Esophagus (tissue), 2 donors: ENCODE results near the gene RPS21. TPM values are rescaled to one million over a fixed set of nuclear protein-coding genes. Genes with fewer than 3 reads are reported as not detected.

Experiments used
- H3K27ac ChIP-seq, 2 donors: one replicate each; pipeline ENCODE4 v1.5.1; 2013; ENCODE audit warnings: low read depth in 2 of 2, mild to moderate bottlenecking in 2 of 2, inconsistent platforms in 1 of 2, low read length in 1 of 2, moderate library complexity in 1 of 2
- H3K27me3 ChIP-seq, 2 donors: one replicate each; pipeline ENCODE4 v1.6.1; 2013; ENCODE audit warnings: low read length in 2 of 2, control low read depth in 1 of 2, mild to moderate bottlenecking in 1 of 2; ENCODE audit not compliant: insufficient read depth in 2 of 2, control insufficient read depth in 1 of 2
- H3K36me3 ChIP-seq, 2 donors: one replicate each; pipeline ENCODE4 v1.6.1; 2013; ENCODE audit warnings: low read length in 1 of 2; ENCODE audit not compliant: control insufficient read depth in 2 of 2, insufficient read depth in 2 of 2
- H3K4me1 ChIP-seq, 2 donors: one replicate each; pipeline ENCODE4 v1.6.1; 2013; ENCODE audit warnings: low read length in 1 of 2; ENCODE audit not compliant: control insufficient read depth in 2 of 2, insufficient read depth in 2 of 2
- H3K4me3 ChIP-seq, 2 donors: one replicate each; pipeline ENCODE4 v1.5.1; 2013; ENCODE audit warnings: low read length in 2 of 2, mild to moderate bottlenecking in 2 of 2, low read depth in 1 of 2, moderate library complexity in 1 of 2
- H3K9me3 ChIP-seq, 2 donors: one replicate each; pipeline ENCODE4 v1.6.1; 2013; ENCODE audit warnings: mild to moderate bottlenecking in 2 of 2, low read depth in 1 of 2, low read length in 1 of 2, moderate library complexity in 1 of 2; ENCODE audit not compliant: control insufficient read depth in 2 of 2, insufficient read depth in 1 of 2
- WGBS, 2 donors: extraction: QIAGEN DNeasy Blood & Tissue Kit; methylation state at CpG; one replicate each; pipeline ENCODE4 v1.1.7; 2013; 5-methylcytosine and 5-hydroxymethylcytosine counted together
- polyA plus RNA-seq, 2 donors: library from polyadenylated mRNA; stranded (reverse); fragments of 200-250 nt; gene quantifications; one replicate each; pipeline ENCODE4 v1.2.3, GENCODE V29; 2013
- donor health status: healthy with polysubstance abuse.
- donor health status: Bipolar disorder and iron deficiency.

Gene RPS21
- polyA plus RNA-seq, 2 donors, result 4,370 to 5,155 TPM

DNA sequence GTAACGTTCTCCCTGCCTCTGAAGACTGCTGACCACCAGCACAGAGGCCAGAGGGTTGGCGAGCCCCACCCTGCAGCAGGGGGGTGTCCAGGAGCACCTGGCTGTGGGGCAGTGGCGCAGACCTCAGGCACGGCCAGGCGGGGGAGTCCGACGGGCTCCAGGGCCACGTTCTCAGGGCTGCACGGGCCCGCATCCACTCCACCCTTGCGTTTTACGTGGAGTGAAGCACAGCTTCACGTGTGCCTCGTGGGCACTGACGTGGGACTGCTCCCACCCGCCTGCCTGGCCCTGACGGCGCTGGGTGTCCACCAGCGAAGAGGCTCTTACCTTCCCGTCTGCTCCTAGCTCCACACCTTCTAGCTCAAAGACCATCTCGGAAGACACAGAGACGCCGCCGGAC is 6.9 kb downstream of the RPS21 start:
- WGBS, 2 donors, result 86 to 91% methylated on average over 24 of the region's 24 CpGs
- no peaks in the 10 kb centered on the region for H3K27me3 ChIP-seq
- no peaks in the 10 kb centered on the region for H3K4me1 ChIP-seq
- H3K9me3 ChIP-seq, result no peaks in the 10 kb centered on the region
- H3K4me3 ChIP-seq, result no peak overlapping the region
- H3K27ac ChIP-seq, result no peak overlapping the region
- H3K36me3 ChIP-seq, result peaks cover 2 to 24% of the 10 kb centered on the region in 2 donors

DNA sequence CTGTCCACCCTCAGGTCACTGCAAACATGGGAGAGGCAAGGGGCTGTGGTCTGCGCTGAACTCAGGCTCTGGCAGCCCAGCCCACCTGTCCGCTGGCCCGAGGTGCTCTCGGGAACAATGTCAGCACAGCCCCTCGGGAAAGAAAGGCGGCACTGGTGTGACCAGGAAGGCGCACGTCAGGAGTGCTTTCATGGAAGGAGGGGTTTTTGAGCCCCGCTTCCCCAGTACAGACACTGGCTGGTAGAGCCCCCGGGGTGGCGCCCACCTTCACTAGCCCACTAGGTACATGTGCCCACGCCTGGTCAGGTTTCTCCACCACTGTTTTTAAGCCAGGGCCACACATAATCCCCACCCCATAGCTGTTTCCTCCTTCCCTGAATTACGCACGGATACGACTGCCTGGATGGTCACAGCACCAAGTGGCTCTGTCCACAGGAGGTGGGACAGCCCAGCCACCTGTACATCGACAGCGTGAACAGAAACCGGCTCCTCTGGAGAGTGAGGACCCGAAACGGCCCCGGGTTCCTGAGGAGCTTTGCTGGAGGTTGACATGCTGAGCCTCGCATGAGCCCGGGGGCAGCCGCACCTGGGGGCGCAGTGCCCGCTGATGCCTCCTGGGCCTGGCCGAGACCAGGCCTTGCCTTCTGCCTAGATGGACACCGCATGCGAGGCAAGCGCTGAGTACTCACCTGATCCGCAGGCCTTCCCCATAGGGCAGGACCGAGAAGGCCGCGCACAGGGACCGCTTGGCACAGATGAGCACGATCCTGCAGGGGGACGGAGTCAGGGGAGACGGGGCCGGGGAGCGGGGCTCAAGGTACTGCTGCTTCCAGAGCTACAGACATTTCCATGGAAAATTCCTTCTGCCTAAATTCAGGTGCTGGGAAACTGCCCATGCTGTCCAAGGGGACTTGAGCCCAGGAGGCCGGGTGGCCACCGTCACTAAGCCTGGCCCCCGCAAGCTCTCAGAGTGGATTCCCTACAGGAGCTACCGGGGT is 7.6 kb downstream of the RPS21 start:
- H3K36me3 ChIP-seq, result peaks cover 0 to 22% of the 10 kb centered on the region in 2 donors
- no peaks in the 10 kb centered on the region for H3K27me3 ChIP-seq
- no peaks in the 10 kb centered on the region for H3K9me3 ChIP-seq
- H3K27ac ChIP-seq, result no peak overlapping the region
- H3K4me1 ChIP-seq, result no peaks in the 10 kb centered on the region
- WGBS, 2 donors, result 92% methylated on average over 43 to 44 of the region's 44 CpGs
- H3K4me3 ChIP-seq, result no peak overlapping the region

DNA sequence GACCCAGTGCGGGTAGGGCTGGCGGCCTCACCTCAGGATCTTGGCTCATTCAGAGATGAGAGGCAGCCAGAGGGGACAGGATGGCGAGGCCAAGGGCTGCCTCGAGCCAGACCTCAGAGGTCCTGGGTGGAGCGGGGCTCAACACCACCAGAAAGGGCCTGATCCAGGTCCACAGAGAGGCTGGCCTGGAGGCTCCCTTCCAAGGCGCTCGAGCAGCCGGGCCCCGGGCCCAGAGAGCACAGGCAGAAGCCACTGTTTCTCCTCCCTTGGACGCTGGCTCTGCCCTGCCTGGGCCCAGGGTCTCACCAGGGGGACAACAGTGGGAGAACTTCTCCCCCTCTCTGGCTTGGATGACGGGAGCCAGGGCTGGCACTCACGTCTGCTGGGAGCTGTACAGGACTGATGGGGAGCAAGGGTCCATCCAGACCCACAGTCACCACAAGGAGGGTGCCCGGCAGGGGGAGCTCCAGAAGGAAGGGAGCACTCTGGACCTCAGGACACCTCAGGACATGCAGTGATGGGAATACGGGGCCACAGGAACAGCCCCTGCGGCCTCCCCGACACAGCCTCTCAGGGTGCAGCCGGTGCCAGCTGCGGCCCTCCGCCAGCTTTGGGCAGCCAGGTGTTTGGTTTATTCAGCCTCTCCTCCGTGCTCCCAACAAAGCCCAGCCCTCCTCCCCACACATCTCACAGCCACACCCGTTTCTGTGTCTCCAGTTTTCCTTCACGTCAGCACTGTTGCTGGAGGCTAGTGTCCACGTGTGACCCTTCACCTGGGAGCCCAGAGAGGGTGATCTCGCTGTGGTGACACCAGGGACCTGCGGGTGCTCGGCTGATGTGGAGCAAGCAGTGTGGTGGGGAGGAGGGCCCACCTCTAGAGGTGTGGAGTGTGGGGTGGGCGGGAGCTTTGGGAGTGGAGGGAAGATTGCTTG is 8.7 kb downstream of the RPS21 start:
- WGBS, 2 donors, result 81 to 85% methylated on average over 27 of the region's 27 CpGs
- no peaks in the 10 kb centered on the region for H3K4me1 ChIP-seq
- H3K4me3 ChIP-seq, result no peak overlapping the region
- no peaks in the 10 kb centered on the region for H3K9me3 ChIP-seq
- peaks cover 0 to 22% of the 10 kb centered on the region in 2 donors for H3K36me3 ChIP-seq
- H3K27me3 ChIP-seq, result no peaks in the 10 kb centered on the region
- no peak overlapping the region for H3K27ac ChIP-seq

DNA sequence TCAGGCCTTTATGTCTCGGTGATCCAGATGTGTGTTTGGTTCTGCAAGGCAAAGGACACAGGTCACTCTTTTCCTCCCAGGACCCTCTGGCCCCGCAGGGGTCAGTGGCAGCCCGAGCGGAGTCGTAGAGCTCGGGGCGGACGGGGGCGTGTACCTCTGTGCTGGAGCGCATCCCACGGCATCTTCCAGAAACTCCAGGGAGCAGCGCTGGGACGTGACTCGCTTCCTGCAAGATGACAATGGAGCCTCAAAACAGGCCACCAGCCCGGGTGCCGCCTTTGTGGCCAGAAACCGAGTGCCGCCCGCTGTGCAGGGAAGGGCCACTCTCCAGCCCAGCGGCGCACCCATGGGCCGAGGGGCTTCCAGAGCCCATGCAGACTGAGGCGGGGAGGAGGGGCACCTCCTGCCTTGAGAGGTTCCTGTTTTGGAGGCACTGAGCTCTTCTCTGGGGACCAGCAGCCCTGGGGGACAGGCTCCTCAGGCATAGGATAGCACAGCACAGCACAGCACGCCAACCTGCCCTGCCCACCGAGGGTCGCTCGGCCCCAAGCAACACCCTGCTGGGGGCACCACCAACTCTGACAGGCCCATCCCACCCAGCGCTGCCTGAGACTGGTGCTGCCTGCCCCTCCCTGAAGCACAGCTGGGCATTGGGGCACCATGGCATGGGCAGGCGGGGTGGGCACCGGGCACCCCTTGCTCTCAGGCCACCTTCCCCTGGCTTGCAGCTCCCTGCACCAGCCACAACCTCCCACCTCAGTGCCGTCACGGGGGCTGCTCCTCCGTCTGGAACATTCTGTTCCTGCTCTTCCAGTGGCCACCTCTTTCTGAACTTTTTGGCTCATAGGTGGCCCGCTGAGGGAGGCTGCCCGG is 9.7 kb downstream of the RPS21 start:
- Histone ChIP-seq H3K4me1 (no peaks in the 10 kb centered on the region), H3K4me3 (no peak overlapping the region), H3K9me3 (no peaks in the 10 kb centered on the region), H3K27me3 (no peaks in the 10 kb centered on the region), H3K27ac (no peak overlapping the region), H3K36me3 (peaks cover 0 to 14% of the 10 kb centered on the region in 2 donors)
- 90% methylated on average over 34 to 35 of the region's 35 CpGs for WGBS, 2 donors

DNA sequence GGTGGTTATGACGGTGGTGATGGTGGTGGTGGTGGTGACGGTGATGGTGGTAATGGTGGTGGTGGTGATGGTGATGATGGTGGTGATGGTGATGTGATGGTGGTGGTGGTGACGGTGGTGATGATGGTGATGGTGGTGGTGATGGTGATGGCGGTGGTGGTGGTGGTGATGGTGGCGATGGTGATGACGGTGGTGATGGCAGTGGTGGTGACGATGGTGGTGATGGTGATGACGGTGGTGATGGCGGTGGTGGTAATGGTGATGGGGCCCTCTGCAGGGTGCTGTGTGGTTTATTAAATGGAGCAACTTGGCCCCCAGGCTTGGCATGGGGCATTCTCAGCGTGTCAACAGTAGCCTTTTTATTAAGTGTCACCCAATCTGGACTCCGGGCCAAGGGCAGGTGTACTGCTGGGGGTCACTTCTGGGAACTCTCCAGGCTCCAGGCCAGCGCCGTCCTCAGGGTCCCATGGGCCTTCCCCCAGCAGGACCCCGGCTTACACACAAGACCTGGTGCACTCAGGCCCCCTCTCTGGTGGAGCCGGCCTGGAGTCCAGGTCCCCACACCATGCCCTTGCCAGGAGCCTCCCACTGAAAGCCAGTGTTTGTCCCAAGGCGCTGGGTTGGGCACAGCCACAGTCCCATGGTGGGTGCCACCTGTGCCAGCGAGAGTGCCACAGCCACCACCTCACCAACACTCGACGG is 11.4 kb downstream of the RPS21 start:
- peaks cover 0 to 15% of the 10 kb centered on the region in 2 donors for H3K36me3 ChIP-seq
- 93 to 97% methylated on average over 13 to 19 of the region's 19 CpGs for WGBS, 2 donors

DNA sequence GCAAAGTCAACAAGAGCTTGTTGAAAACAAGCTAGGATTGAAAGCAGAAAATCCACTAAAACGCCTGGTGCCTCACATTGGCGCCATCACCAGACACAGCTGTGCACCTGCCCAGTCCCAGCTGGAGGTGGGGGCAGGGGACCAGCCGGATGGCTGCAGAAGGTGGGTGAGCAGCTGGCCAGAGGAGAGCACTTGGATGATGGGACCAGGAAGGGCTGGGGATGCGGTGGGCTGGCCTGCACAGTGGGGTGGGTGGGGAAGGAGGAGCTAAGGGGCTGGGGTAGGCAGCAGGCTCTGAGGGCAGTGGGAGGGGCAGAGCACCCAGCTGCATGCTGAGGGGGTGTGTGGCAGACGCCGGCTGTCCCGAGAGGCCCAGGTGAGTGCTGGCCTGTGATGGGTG is 13.1 kb downstream of the RPS21 start:
- Histone ChIP-seq H3K9me3 (no peaks in the 10 kb centered on the region), H3K27ac (no peak overlapping the region), H3K4me1 (peaks cover 0 to 3% of the 10 kb centered on the region in 2 donors), H3K36me3 (peaks cover 0 to 7% of the 10 kb centered on the region in 2 donors), H3K27me3 (no peaks in the 10 kb centered on the region), H3K4me3 (no peak overlapping the region)
- 80 to 84% methylated on average over 6 to 7 of the region's 7 CpGs for WGBS, 2 donors

More for the DNA sequence above, 11.4 kb downstream of the RPS21 start:
- no peaks in the 10 kb centered on the region for H3K9me3 ChIP-seq
- no peak overlapping the region for H3K27ac ChIP-seq
- H3K4me3 ChIP-seq, result no peak overlapping the region
- H3K27me3 ChIP-seq, result no peaks in the 10 kb centered on the region
- no peaks in the 10 kb centered on the region for H3K4me1 ChIP-seq

DNA sequence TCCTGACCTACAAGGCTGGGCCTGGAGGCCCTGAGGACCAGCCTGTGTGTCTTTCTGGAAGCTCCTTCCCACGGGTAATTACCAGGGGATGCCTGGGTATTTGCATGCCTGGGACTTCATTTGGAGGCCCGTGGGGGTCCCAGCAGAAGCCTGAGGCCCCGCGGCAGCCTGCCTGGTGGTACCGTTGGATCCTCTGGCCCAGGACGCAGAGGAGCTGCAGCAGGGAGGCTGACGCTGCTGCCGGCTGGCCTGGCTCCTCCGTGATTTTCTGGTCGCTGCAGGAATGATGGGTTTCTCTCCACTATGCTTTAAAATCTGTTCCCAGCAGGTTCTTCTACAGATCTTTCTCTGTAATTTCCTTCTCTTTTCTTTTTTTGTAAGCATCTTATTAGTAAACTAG is 13.6 kb downstream of the RPS21 start:
- no peaks in the 10 kb centered on the region for H3K9me3 ChIP-seq
- H3K27ac ChIP-seq, result no peak overlapping the region
- H3K4me3 ChIP-seq, result no peak overlapping the region
- peaks cover 0 to 7% of the 10 kb centered on the region in 2 donors for H3K36me3 ChIP-seq
- no peaks in the 10 kb centered on the region for H3K27me3 ChIP-seq
- 88 to 90% methylated on average over 10 of the region's 10 CpGs for WGBS, 2 donors
- peaks cover 0 to 6% of the 10 kb centered on the region in 2 donors for H3K4me1 ChIP-seq

DNA sequence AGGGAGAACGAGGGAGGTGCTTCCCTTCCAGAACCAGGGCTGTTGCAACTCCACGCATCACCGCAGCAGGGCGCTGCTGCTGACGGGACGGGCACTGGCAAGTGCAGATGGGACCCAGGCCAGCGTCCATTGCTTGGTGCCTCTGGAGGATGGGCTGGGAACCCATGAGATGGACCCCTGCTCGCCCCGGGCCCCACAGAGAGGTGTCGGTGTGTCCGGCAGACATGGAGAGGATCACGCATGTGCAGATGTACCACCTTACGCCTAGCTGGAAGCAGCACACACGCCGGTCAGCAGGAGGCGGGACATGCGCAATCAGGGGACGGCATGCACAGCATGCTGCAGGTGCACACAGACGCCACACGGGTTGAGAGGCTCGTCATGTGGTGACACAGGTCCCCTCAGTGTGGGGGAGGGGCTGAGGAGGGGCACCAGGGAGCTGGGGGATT is 14.5 kb downstream of the RPS21 start:
- peaks cover 2 to 13% of the 10 kb centered on the region in 2 donors for H3K4me1 ChIP-seq
- 82 to 83% methylated on average over 21 of the region's 21 CpGs for WGBS, 2 donors
- peaks cover 0 to 7% of the 10 kb centered on the region in 2 donors for H3K36me3 ChIP-seq
- H3K27me3 ChIP-seq, result no peaks in the 10 kb centered on the region
- no peaks in the 10 kb centered on the region for H3K9me3 ChIP-seq
- H3K27ac ChIP-seq, result no peak overlapping the region
- no peak overlapping the region for H3K4me3 ChIP-seq
